ENCODE results near the gene TSPO2. TPM values are rescaled to one million over a fixed set of nuclear protein-coding genes. Genes with fewer than 3 reads are reported as not detected.

The TSPO2 gene
- total and polyA plus RNA-seq, 2 of the 13 experiments (the other 11 are each of a cell fraction or from before 2014, with no cell fraction given): 0.55 TPM; not detected in 1

GRCh38 chr6:41071923-41072835 lies 29.9 kb downstream of the TSPO2 start, which contains the start of gene OARD1 (continued):
- TF ChIP-seq ZNF639 (CRISPR knock-in tag; conservative IDR thresholded peaks at IDR 0.05) (peak; percentile 99), MYNN (CRISPR knock-in tag; IDR thresholded peaks at IDR 0.05; ENCODE audit: low read depth) (no peak), ZMYM4 (CRISPR knock-in tag; IDR thresholded peaks at IDR 0.05) (peak; percentile 86), RFXAP (CRISPR knock-in tag; IDR thresholded peaks at IDR 0.05; ENCODE audit: borderline replicate concordance) (0 out of 2 replicates have a peak, but pooled peaks have one; percentile 53), GABPB1 (CRISPR knock-in tag; IDR thresholded peaks at IDR 0.05) (peak; percentile 96), ZNF251 (CRISPR knock-in tag; IDR thresholded peaks at IDR 0.05) (no peak), FUBP1 (CRISPR knock-in tag; IDR thresholded peaks at IDR 0.05; ENCODE audit: borderline replicate concordance) (no peak), ZNF788 (CRISPR knock-in tag; IDR thresholded peaks at IDR 0.05; ENCODE audit: borderline replicate concordance) (peak; percentile 81; the same call in 1 of the 2 replicates), XRCC5 (optimal IDR thresholded peaks at IDR 0.05; ENCODE audit: low read length) (no peak), ZNF576 (CRISPR knock-in tag; IDR thresholded peaks at IDR 0.05) (0 out of 2 replicates have a peak, but pooled peaks have one; percentile 52), GATAD2A (CRISPR knock-in tag; IDR thresholded peaks at IDR 0.05) (peak; percentile 31; the same call in 1 of the 2 replicates), CBX5 (CRISPR knock-in tag; IDR thresholded peaks at IDR 0.05; ENCODE audit: borderline replicate concordance) (no peak; the same call in 1 of the 2 replicates), NCOA2 (CRISPR knock-in tag; IDR thresholded peaks at IDR 0.05) (no peak; the same call in 1 of the 2 replicates), ZNF143 (CRISPR knock-in tag; IDR thresholded peaks at IDR 0.05) (peak; percentile 31; the same call in 1 of the 2 replicates), HDAC1 (CRISPR knock-in tag; IDR thresholded peaks at IDR 0.05) (no peak; the same call in none of the 2 replicates), ZBTB25 (CRISPR knock-in tag; IDR thresholded peaks at IDR 0.05) (peak; percentile 100), ZNF782 (CRISPR knock-in tag; IDR thresholded peaks at IDR 0.05; ENCODE audit: borderline replicate concordance) (peak; percentile 18; the same call in 1 of the 2 replicates), ZBTB37 (CRISPR knock-in tag; IDR thresholded peaks at IDR 0.05) (peak; percentile 61; the same call in 1 of the 2 replicates), TMF1 (CRISPR knock-in tag; IDR thresholded peaks at IDR 0.05; ENCODE audit: low read depth) (no peak), ZNF704 (CRISPR knock-in tag; IDR thresholded peaks at IDR 0.05; ENCODE audit: borderline replicate concordance) (0 out of 2 replicates have a peak, but pooled peaks have one; percentile 74), ZNF232 (CRISPR knock-in tag; IDR thresholded peaks at IDR 0.05; ENCODE audit: borderline replicate concordance) (peak; percentile 64; the same call in 1 of the 2 replicates)

Measured in HepG2 (cell line).